Measurements from ENCODE around the gene KIDINS220.

KIDINS220 gene

GRCh38 chr2:8850845-8851487, 13.6 kb upstream of the KIDINS220 start:
- DNase-seq = no peak

GRCh38 chr2:8849327-8849726, 11.9 kb upstream of the KIDINS220 start:
- no peak for DNase-seq

- DNase-seq = no peak
These were observed 11.1 kb upstream of the KIDINS220 start for GRCh38 chr2:8848328-8849100.

GRCh38 chr2:8847400-8847799, 10.0 kb upstream of the KIDINS220 start:
- no peak for DNase-seq

- DNase-seq = no peak
These were observed 4.5 kb upstream of the KIDINS220 start for GRCh38 chr2:8841932-8842331.

- DNase-seq = no peak
These were observed 3.2 kb upstream of the KIDINS220 start for GRCh38 chr2:8840475-8841091.

- no peak for DNase-seq
These were observed 2.0 kb upstream of the KIDINS220 start for GRCh38 chr2:8839189-8839965.

GRCh38 chr2:8837795-8838140, 355 bp upstream of the KIDINS220 start:
- DNase-seq = no peak

- no peak for DNase-seq
These were observed 2.1 kb downstream of the KIDINS220 start for GRCh38 chr2:8835279-8835678.

GRCh38 chr2:8833853-8834252, 3.6 kb downstream of the KIDINS220 start:
- no peak for DNase-seq

GRCh38 chr2:8831516-8831915, 5.9 kb downstream of the KIDINS220 start:
- no peak for DNase-seq

GRCh38 chr2:8827729-8828128, 9.7 kb downstream of the KIDINS220 start:
- DNase-seq = no peak

- no peak for DNase-seq
These were observed 15.2 kb downstream of the KIDINS220 start for GRCh38 chr2:8822218-8822617.

GRCh38 chr2:8821276-8822217, 15.9 kb downstream of the KIDINS220 start:
- no peak for DNase-seq

- DNase-seq = no peak
These were observed 17.5 kb downstream of the KIDINS220 start for GRCh38 chr2:8819948-8820347.

GRCh38 chr2:8819194-8819593, 18.2 kb downstream of the KIDINS220 start:
- no peak for DNase-seq

- DNase-seq = no peak
These were observed 20.2 kb downstream of the KIDINS220 start for GRCh38 chr2:8817221-8817620.

GRCh38 chr2:8806885-8807704, 30.3 kb downstream of the KIDINS220 start:
- no peak for DNase-seq

GRCh38 chr2:8805278-8806210, 31.9 kb downstream of the KIDINS220 start:
- no peak for DNase-seq

All from NCI-H187 (cell line).